ENCODE data around the gene BTRC.
"Not testable (repeated sequence)": the region's sequence is repeated elsewhere in the genome, so short reads cannot be mapped to it uniquely, and the experiment has no call there.

BTRC gene

DNA sequence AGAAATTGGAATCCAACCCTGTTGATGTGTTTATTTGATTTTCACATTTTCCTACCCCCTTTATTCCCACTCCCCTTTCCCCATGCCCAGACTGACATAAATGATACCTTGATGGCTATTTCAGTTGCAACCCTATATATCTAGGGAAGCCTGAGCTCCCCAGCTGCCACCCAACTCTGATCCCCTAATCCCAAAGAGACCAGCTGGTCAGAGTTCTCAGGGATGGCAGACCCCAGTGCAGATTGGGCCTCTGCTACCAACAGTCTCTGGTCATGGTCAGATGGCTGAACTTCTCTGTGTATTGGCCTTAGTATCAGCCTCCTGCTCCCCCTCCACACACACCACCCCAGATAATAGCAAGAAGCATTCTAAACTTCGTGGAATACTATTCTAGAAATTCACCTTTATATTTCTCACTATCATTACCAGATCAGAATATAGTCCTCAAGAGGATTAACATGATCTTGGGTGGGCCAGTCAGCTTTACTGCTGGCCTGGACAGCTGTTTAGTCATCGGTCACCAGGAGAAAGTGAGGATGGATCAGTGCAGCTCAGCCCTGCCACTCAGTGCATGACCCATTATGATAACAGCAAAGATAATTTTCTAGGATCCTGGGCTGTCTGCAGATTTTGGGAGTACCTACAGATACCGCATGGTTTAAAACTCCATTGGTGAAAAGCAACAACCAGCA, 24.5 kb upstream of the BTRC start:
- TF ChIP-seq, protein P1, sequence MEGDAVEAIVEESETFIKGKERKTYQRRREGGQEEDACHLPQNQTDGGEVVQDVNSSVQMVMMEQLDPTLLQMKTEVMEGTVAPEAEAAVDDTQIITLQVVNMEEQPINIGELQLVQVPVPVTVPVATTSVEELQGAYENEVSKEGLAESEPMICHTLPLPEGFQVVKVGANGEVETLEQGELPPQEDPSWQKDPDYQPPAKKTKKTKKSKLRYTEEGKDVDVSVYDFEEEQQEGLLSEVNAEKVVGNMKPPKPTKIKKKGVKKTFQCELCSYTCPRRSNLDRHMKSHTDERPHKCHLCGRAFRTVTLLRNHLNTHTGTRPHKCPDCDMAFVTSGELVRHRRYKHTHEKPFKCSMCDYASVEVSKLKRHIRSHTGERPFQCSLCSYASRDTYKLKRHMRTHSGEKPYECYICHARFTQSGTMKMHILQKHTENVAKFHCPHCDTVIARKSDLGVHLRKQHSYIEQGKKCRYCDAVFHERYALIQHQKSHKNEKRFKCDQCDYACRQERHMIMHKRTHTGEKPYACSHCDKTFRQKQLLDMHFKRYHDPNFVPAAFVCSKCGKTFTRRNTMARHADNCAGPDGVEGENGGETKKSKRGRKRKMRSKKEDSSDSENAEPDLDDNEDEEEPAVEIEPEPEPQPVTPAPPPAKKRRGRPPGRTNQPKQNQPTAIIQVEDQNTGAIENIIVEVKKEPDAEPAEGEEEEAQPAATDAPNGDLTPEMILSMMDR (IDR thresholded peaks at IDR 0.05; ENCODE audit: extremely low read depth, insufficient read depth, missing control alignments): no peak
- DNase-seq (ENCODE audit: low spot score): no peak
- in situ Hi-C loops (cut with MboI; ENCODE audit: low pct_unique_long_range_greater_than_20kb, low sequenced_read_pairs, unreplicated experiment): no loop called here

DNA sequence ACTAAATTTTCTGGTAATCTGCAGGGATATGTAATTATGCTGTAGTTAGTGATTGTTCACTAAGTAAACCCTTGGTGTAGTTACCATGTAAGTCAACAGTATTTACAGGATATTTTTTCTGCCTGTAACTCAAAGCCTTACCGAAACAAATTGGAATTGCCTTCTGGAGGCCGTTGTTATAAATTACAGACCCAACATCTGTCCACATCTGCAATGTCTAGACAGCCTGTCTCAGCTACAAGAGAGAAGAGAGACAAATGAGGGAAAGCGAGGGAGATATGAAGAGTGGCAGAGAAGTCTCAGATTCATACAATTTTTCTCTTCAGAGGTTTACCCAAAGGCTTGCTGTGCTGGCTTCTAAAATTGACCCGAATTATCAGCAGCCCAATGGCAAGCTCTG, 23.7 kb upstream of the BTRC start:
- TF ChIP-seq, protein P1 (IDR thresholded peaks at IDR 0.05; ENCODE audit: extremely low read depth, insufficient read depth, missing control alignments): no peak
- DNase-seq (ENCODE audit: low spot score): no peak
- in situ Hi-C loops (cut with MboI; ENCODE audit: low pct_unique_long_range_greater_than_20kb, low sequenced_read_pairs, unreplicated experiment): no loop called here

DNA sequence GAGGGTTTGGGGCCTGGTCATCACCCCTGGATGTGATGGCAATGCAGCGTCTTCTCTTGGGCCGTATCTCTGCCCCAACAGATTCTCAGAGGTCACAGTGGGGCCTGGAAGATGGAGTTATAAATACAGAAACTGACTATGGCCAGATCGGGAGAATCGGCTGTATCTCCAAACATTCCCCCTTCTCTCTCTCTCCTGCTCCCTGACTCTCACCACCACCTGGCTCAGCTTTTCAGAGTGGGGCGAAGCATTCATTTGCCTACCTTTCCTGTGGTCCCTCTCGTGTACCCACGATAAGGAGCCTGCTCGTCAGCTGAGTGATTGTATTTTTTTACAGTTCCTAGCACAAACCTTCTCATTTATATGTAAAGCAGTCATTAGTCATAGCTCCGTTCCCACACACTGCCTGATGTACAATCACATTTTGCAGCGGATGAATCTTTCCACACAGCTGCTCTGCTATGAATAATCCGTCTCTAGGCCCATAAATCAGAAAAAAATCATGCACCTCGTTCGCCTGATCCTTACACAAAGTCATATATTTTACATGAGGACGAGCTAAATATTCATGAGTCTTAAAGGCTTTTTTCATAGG, 23.2 kb upstream of the BTRC start:
- in situ Hi-C loops (cut with MboI; ENCODE audit: low pct_unique_long_range_greater_than_20kb, low sequenced_read_pairs, unreplicated experiment): no loop called here
- DNase-seq (ENCODE audit: low spot score): no peak
- TF ChIP-seq, protein P1 (IDR thresholded peaks at IDR 0.05; ENCODE audit: extremely low read depth, insufficient read depth, missing control alignments): no peak

DNA sequence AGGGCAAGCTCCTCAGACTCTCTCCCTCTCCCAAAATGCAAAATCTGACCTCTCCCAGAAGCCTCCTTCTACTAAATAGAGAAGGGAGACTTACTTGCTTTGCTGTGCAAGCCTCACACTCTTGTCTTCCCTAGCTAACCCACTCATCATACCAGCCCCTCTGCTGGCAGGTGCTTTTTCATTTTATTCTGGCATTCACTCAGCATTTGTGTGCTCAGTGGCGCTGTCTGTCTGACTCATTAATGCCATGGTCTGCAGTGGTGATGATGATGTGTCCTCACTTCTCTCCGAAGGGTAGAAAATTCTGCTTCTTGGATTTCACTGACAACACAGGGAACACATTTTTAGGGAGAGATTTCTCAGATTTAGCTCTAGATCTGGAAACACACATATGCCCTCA, 22.0 kb upstream of the BTRC start:
- in situ Hi-C loops (cut with MboI; ENCODE audit: low pct_unique_long_range_greater_than_20kb, low sequenced_read_pairs, unreplicated experiment): no loop called here
- TF ChIP-seq, protein P1 (IDR thresholded peaks at IDR 0.05; ENCODE audit: extremely low read depth, insufficient read depth, missing control alignments): no peak
- DNase-seq (ENCODE audit: low spot score): no peak

DNA sequence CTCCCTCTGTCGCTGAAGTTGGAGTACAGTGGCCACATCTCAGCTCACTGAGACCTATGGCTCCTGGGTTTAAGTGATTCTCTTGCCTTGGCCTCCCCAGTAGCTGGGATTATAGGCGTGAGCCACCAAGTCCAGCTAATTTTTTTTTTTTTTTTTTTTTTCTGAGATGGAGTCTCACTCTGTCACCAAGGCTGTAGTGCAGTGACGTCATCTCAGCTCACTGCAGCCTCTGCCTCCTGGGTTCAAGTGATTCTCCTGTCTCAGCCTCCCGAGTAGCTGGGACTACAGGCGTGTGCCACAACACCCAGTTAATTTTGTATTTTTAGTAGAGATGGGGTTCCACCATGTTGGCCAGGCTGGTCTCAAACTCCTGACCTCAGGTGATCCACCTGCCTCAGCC, 19.7 kb upstream of the BTRC start:
- in situ Hi-C loops (cut with MboI; ENCODE audit: low pct_unique_long_range_greater_than_20kb, low sequenced_read_pairs, unreplicated experiment); DNase-seq (ENCODE audit: low spot score): not testable (repeated sequence)

DNA sequence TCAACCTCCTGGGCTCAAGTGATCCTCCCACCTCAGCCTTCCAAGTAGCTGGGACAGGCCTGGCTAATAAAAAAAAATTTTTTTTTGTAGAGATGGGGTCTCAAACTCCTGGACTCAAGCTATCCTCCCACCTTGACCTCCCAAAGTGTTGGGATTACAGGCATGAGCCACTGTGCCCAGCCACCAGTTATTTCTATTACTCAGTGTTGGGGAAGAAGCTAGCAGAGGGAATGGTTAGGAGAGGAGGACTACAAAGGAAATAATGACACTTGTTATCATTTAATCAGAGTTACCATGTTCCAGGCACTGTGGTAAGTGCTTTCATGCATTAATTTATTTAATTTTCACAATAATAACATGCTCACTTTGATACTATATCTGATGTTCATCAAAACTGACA, 17.6 kb upstream of the BTRC start:
- no peak for DNase-seq (ENCODE audit: low spot score)
- in situ Hi-C loops (cut with MboI; ENCODE audit: low pct_unique_long_range_greater_than_20kb, low sequenced_read_pairs, unreplicated experiment): no loop called here
- TF ChIP-seq, protein P1 (IDR thresholded peaks at IDR 0.05; ENCODE audit: extremely low read depth, insufficient read depth, missing control alignments): no peak

DNA sequence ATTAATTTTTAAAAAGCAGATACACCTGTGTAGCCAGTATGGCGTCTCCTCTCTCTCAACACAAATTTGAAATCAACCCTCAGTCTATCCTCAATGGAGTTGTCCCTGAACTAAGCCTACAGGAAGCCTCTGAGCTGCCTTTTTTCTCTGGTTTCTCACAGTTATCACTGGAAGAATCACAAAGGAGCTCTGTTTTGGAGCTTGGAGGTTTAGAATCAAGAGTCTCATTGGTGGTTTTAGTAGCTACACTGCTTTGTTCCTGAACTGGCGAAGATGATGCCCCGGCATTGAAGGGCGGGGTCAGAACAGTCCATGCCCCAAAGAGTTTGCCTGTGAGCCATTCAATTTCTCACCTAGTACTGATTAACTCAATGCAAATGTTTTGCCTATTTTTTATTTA, 16.1 kb upstream of the BTRC start:
- in situ Hi-C loops (cut with MboI; ENCODE audit: low pct_unique_long_range_greater_than_20kb, low sequenced_read_pairs, unreplicated experiment): no loop called here
- TF ChIP-seq, protein P1 (IDR thresholded peaks at IDR 0.05; ENCODE audit: extremely low read depth, insufficient read depth, missing control alignments): no peak
- no peak for DNase-seq (ENCODE audit: low spot score)

All from GM13977 (cell line).